HepG2 (cell line): ENCODE measurements around the gene PROC. TPM values are rescaled to one million over a fixed set of nuclear protein-coding genes. Genes with fewer than 3 reads are reported as not detected.
A peak's percentile ranks its signal among the peaks of the same experiment; 100 is the strongest.

Experiments
- BCL6 ChIP-seq: IDR thresholded peaks from 2 replicates; pipeline ENCODE4 v1.6.1; 2016; ENCODE audit warnings: missing genetic modification reagents, missing compliant biosample characterization
- CBFB ChIP-seq: sonication (generic); formaldehyde crosslinking; IDR thresholded peaks from 2 replicates; pipeline ENCODE4 v1.4.0; 2020; ENCODE audit warnings: missing genetic modification reagents
- CEBPG ChIP-seq: IDR thresholded peaks from 2 replicates; pipeline ENCODE4 v1.6.1; 2016
- GMEB1 ChIP-seq: sonication (generic); formaldehyde crosslinking; IDR thresholded peaks from 2 replicates; pipeline ENCODE4 v1.5.1; 2020; ENCODE audit warnings: missing genetic modification reagents, mild to moderate bottlenecking, borderline replicate concordance
- MED1 ChIP-seq: sonication (generic); formaldehyde crosslinking; IDR thresholded peaks from 2 replicates; pipeline ENCODE4 v1.4.0; 2020; ENCODE audit warnings: missing genetic modification reagents
- PHF20 ChIP-seq: sonication (generic); formaldehyde crosslinking; IDR thresholded peaks from 2 replicates; pipeline ENCODE4 v1.5.0; 2020; ENCODE audit warnings: mild to moderate bottlenecking, missing genetic modification reagents
- STAT6 ChIP-seq: sonication (generic); formaldehyde crosslinking; IDR thresholded peaks from 2 replicates; pipeline ENCODE4 v1.4.0; 2020; ENCODE audit warnings: missing genetic modification reagents, mild to moderate bottlenecking, borderline replicate concordance
- ZEB1 ChIP-seq: IDR thresholded peaks from 2 replicates; pipeline ENCODE4 v1.6.1; 2012; ENCODE audit warnings: mild to moderate bottlenecking, low read depth, inconsistent platforms; ENCODE audit not compliant: insufficient replicate concordance
- ZNF20 ChIP-seq: sonication (generic); formaldehyde crosslinking; IDR thresholded peaks from 2 replicates; pipeline ENCODE4 v1.4.0; 2020; ENCODE audit warnings: mild to moderate bottlenecking, moderate library complexity, missing genetic modification reagents
- ZNF430 ChIP-seq: sonication (generic); formaldehyde crosslinking; IDR thresholded peaks from 2 replicates; pipeline ENCODE4 v1.9.0; 2021; ENCODE audit warnings: mild to moderate bottlenecking, missing genetic modification reagents
- ZNF501 ChIP-seq: sonication (generic); formaldehyde crosslinking; IDR thresholded peaks from 2 replicates; pipeline ENCODE4 v1.5.1; 2020; ENCODE audit warnings: mild to moderate bottlenecking, moderate library complexity, missing genetic modification reagents
- ZNF558 ChIP-seq: sonication (generic); formaldehyde crosslinking; IDR thresholded peaks from 2 replicates; pipeline ENCODE4 v1.9.0; 2022; ENCODE audit warnings: mild to moderate bottlenecking, missing genetic modification reagents, borderline replicate concordance
- ZNF646 ChIP-seq: sonication (generic); formaldehyde crosslinking; IDR thresholded peaks from 2 replicates; pipeline ENCODE4 v1.9.0; 2021; ENCODE audit warnings: mild to moderate bottlenecking, missing genetic modification reagents
- polyA plus RNA-seq, 8 experiments: library from polyadenylated mRNA; depleted of rRNA in 3 of 8; stranded (reverse) in 7 of 8; unstranded in 1 of 8; fragments of >200 nt; fragmentation: Illumina TruSeq in 4 of 8; extraction: Trizol in 4 of 8; gene quantifications; 2 replicates each; pipeline versions ENCODE4 v1.2.1 to v1.2.3, GENCODE V29; 2011 to 2016; ENCODE audit warnings: low read depth in 4 of 8, missing spikeins in 1 of 8, mixed read lengths in 1 of 8; ENCODE audit not compliant: insufficient read depth in 1 of 8
- total RNA-seq, 5 experiments: library from RNA; depleted of rRNA; stranded (reverse); fragments of >200 nt; fragmentation: Illumina TruSeq; extraction: Trizol; gene quantifications; 2 replicates each; pipeline ENCODE4 v1.2.3, GENCODE V29; 2016; ENCODE audit warnings: low read depth in 1 of 5

PROC gene
- total and polyA plus RNA-seq, 2 of the 13 experiments (the other 11 are each of a cell fraction or from before 2014, with no cell fraction given), result 134 to 185 TPM

- TF ChIP-seq GMEB1 (CRISPR knock-in tag) (no peak; the same call in 1 of the 2 replicates), ZNF501 (CRISPR knock-in tag) (peak; percentile 54), ZNF20 (no peak), ZNF558 (no peak), STAT6 (CRISPR knock-in tag) (peak; percentile 54; the same call in 1 of the 2 replicates), ZEB1 (no peak), CBFB (peak; percentile 90), BCL6 (peak; percentile 76), ZNF430 (peak; percentile 96), ZNF646 (no peak), MED1 (CRISPR knock-in tag) (peak; percentile 98), PHF20 (CRISPR knock-in tag) (peak; percentile 69; the same call in 1 of the 2 replicates), CEBPG (CRISPR knock-in tag) (peak; percentile 74; the same call in 1 of the 2 replicates)
These were observed 36.7 kb downstream of the PROC start (continued) for GRCh38 chr2:127454595-127455565.
